WTC11 (cell line): Measurements from ENCODE around the gene MFSD11. TPM values are rescaled to one million over a fixed set of nuclear protein-coding genes. Genes with fewer than 3 reads are reported as not detected.
"Not testable (repeated sequence)": the region's sequence is repeated elsewhere in the genome, so short reads cannot be mapped to it uniquely, and the experiment has no call there.

Experiments
- ATAC-seq: fragments of 200-7000 bp; cut with Tn5 transposase; 2 replicates; pipeline ENCODE4 v1.10.0; 2021; ENCODE audit warnings: mild to moderate bottlenecking, moderate library complexity
- CTCF ChIA-PET: fragments of 300-600 bp; sonication (Branson Sonifier 250); formaldehyde crosslinking; loops from one replicate; lab custom pipeline; 2021; ENCODE audit warnings: antibody characterized with exemption; lab: Charles Lee
- POLR2A ChIA-PET: fragments of 350-600 bp; sonication (Branson Sonifier 250); formaldehyde crosslinking; loops from one replicate; lab custom pipeline; 2021; ENCODE audit warnings: antibody characterized with exemption; lab: Charles Lee
- DNase-seq: peaks from one replicate; pipeline ENCODE4 v3.0.0; 2021; ENCODE audit warnings: low spot score
- H3K27ac Mint-ChIP-seq: 2 replicates; pipeline ENCODE4 v1.8.0; 2021; ENCODE audit warnings: mixed read lengths
- H3K27me3 Mint-ChIP-seq: 2 replicates; pipeline ENCODE4 v1.8.0; 2021; ENCODE audit warnings: low read depth, mild to moderate bottlenecking, moderate library complexity, mixed read lengths
- H3K36me3 Mint-ChIP-seq: 2 replicates; pipeline ENCODE4 v1.8.0; 2021; ENCODE audit warnings: mixed read lengths
- H3K4me1 Mint-ChIP-seq: 2 replicates; pipeline ENCODE4 v1.8.0; 2022; ENCODE audit warnings: mixed read lengths
- H3K4me3 Mint-ChIP-seq: 2 replicates; pipeline ENCODE4 v1.8.0; 2021; ENCODE audit warnings: mild to moderate bottlenecking, moderate library complexity, mixed read lengths
- H3K9me3 Mint-ChIP-seq: 2 replicates; pipeline ENCODE4 v1.8.0; 2021; ENCODE audit warnings: mixed read lengths
- ATF1 ChIP-seq: sonication (generic); formaldehyde crosslinking; IDR thresholded peaks from 2 replicates; pipeline ENCODE4 v1.8.1; 2023; ENCODE audit warnings: mild to moderate bottlenecking, moderate library complexity, missing genetic modification reagents
- CBFB ChIP-seq: sonication (generic); formaldehyde crosslinking; IDR thresholded peaks from 2 replicates; pipeline ENCODE4 v1.8.1; 2022; ENCODE audit warnings: mild to moderate bottlenecking, low read depth, missing genetic modification reagents
- ELF4 ChIP-seq: sonication (generic); formaldehyde crosslinking; IDR thresholded peaks from 2 replicates; pipeline ENCODE4 v1.8.1; 2022; ENCODE audit warnings: low read depth, mild to moderate bottlenecking, moderate library complexity, missing genetic modification reagents
- FOXP4 ChIP-seq: sonication (generic); formaldehyde crosslinking; IDR thresholded peaks from 2 replicates; pipeline ENCODE4 v1.8.0; 2022; ENCODE audit warnings: mild to moderate bottlenecking, missing genetic modification reagents
- HMGA2 ChIP-seq: fragments of 250-450 bp; sonication (Bioruptor Pico); IDR thresholded peaks from 2 replicates; pipeline ENCODE4 v1.4.0; 2021; ENCODE audit warnings: mild to moderate bottlenecking, moderate library complexity
- JAZF1 ChIP-seq: fragments of 250-450 bp; sonication (Bioruptor Pico); IDR thresholded peaks from 2 replicates; pipeline ENCODE4 v1.9.0; 2021; ENCODE audit warnings: moderate library complexity, mild to moderate bottlenecking, inconsistent platforms
- NFATC4 ChIP-seq: fragments of 250-450 bp; sonication (Bioruptor Pico); IDR thresholded peaks from 2 replicates; pipeline ENCODE4 v1.9.0; 2021; ENCODE audit warnings: mild to moderate bottlenecking
- NFE2L1 ChIP-seq: sonication (generic); formaldehyde crosslinking; IDR thresholded peaks from 2 replicates; pipeline ENCODE4 v1.8.1; 2023; ENCODE audit warnings: missing genetic modification reagents
- NFYB ChIP-seq: sonication (generic); formaldehyde crosslinking; conservative IDR thresholded peaks from 2 replicates; pipeline ENCODE4 v1.8.0; 2022; ENCODE audit warnings: low read depth, missing genetic modification reagents
- total RNA-seq: library from RNA; stranded (reverse); gene quantifications from 3 replicates; pipeline ENCODE4 v1.2.3, GENCODE V29; 2021
- TF ChIP-seq, protein P1 (sequence below): sonication (generic); formaldehyde crosslinking; IDR thresholded peaks from 2 replicates; pipeline ENCODE4 v1.8.0; 2023; ENCODE audit warnings: missing genetic modification reagents, mild to moderate bottlenecking, borderline replicate concordance
- TF ChIP-seq, protein P2 (sequence below): fragments of 250-450 bp; sonication (Bioruptor Pico); IDR thresholded peaks from 2 replicates; pipeline ENCODE4 v1.9.0; 2021; ENCODE audit warnings: mild to moderate bottlenecking
- TF ChIP-seq, protein P3 (sequence below): sonication (generic); formaldehyde crosslinking; IDR thresholded peaks from 2 replicates; pipeline ENCODE4 v1.8.1; 2023; ENCODE audit warnings: mild to moderate bottlenecking, moderate library complexity, missing genetic modification reagents
- TF ChIP-seq, protein P4 (sequence below): sonication (generic); formaldehyde crosslinking; IDR thresholded peaks from 2 replicates; pipeline ENCODE4 v1.8.0; 2022; ENCODE audit warnings: mild to moderate bottlenecking, missing genetic modification reagents
- TF ChIP-seq, protein P5 (sequence below): fragments of 250-450 bp; sonication (Bioruptor Pico); IDR thresholded peaks from 2 replicates; pipeline ENCODE4 v2.1.2; 2022; ENCODE audit warnings: mild to moderate bottlenecking, moderate library complexity

Gene MFSD11
- total RNA-seq, 1 experiment from 2014 or later = 16.6 TPM

GRCh38 chr17:76805319-76805718 lies 67.4 kb downstream of the MFSD11 start (continued):
- TF ChIP-seq, protein P1, sequence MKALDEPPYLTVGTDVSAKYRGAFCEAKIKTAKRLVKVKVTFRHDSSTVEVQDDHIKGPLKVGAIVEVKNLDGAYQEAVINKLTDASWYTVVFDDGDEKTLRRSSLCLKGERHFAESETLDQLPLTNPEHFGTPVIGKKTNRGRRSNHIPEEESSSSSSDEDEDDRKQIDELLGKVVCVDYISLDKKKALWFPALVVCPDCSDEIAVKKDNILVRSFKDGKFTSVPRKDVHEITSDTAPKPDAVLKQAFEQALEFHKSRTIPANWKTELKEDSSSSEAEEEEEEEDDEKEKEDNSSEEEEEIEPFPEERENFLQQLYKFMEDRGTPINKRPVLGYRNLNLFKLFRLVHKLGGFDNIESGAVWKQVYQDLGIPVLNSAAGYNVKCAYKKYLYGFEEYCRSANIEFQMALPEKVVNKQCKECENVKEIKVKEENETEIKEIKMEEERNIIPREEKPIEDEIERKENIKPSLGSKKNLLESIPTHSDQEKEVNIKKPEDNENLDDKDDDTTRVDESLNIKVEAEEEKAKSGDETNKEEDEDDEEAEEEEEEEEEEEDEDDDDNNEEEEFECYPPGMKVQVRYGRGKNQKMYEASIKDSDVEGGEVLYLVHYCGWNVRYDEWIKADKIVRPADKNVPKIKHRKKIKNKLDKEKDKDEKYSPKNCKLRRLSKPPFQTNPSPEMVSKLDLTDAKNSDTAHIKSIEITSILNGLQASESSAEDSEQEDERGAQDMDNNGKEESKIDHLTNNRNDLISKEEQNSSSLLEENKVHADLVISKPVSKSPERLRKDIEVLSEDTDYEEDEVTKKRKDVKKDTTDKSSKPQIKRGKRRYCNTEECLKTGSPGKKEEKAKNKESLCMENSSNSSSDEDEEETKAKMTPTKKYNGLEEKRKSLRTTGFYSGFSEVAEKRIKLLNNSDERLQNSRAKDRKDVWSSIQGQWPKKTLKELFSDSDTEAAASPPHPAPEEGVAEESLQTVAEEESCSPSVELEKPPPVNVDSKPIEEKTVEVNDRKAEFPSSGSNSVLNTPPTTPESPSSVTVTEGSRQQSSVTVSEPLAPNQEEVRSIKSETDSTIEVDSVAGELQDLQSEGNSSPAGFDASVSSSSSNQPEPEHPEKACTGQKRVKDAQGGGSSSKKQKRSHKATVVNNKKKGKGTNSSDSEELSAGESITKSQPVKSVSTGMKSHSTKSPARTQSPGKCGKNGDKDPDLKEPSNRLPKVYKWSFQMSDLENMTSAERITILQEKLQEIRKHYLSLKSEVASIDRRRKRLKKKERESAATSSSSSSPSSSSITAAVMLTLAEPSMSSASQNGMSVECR (CRISPR knock-in tag) = no peak
- no peak for TF ChIP-seq CBFB
- no peak for TF ChIP-seq NFATC4 (CRISPR knock-in tag)
- TF ChIP-seq ATF1 (CRISPR knock-in tag) = no peak

DNA sequence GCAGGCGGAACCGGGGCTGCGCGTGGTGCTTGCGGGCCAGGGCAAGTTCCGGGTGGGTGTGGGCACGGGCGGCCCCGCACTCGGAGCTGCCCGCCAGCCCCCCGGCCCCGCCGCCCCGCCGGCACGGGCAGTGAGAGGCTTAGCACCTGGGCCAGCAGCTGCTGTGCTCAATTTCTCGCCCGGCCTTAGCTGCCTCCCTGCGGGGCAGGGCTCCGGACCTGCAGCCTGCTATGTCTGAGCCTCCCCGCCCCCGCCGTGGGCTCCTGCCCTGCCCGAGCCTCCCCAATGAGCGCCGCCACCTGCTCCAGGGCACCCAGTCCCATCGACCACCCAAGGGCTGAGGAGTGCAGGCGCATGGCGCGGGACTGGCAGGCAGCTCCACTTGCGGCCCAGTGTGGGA lies 68.2 kb downstream of the MFSD11 start:
- H3K36me3 Mint-ChIP-seq, H3K27ac Mint-ChIP-seq, H3K4me3 Mint-ChIP-seq, DNase-seq, H3K4me1 Mint-ChIP-seq, ATAC-seq, POLR2A ChIA-PET, H3K27me3 Mint-ChIP-seq: not testable (repeated sequence)
- peaks cover 11% of the 10 kb centered on the region for H3K9me3 Mint-ChIP-seq
- CTCF ChIA-PET = interaction anchor here (0.6 to 1.2 kb wide), 3 partner anchors 13 to 251 kb away, joined by 3 to 4 read pairs (median 3); no protein-coding TSS in a partner anchor

GRCh38 chr17:76806767-76807166 lies 68.8 kb downstream of the MFSD11 start:
- not testable (repeated sequence) for H3K4me1 Mint-ChIP-seq, H3K36me3 Mint-ChIP-seq, H3K27me3 Mint-ChIP-seq, H3K27ac Mint-ChIP-seq
- 0 out of 2 replicates have a peak, but pooled peaks have one; percentile 41 for TF ChIP-seq NFYB (CRISPR knock-in tag)
- TF ChIP-seq, all 79 proteins: peak for 1; not testable (repeated sequence) for 78
- ATAC-seq, DNase-seq, H3K4me3 Mint-ChIP-seq: not testable (repeated sequence)
- peaks cover 11% of the 10 kb centered on the region for H3K9me3 Mint-ChIP-seq
- CTCF ChIA-PET = interaction anchor here (1.2 kb wide), 1 partner anchor 250 kb away, joined by 3 read pairs; no protein-coding TSS in a partner anchor
- POLR2A ChIA-PET = interaction anchor here (0.6 kb wide), 1 partner anchor 21 kb away, joined by 3 read pairs; no protein-coding TSS in a partner anchor

- TF ChIP-seq NFE2L1 (CRISPR knock-in tag) (no peak), ELF4 (CRISPR knock-in tag) (no peak), JAZF1 (CRISPR knock-in tag) (no peak), ATF1 (CRISPR knock-in tag) (no peak)
- TF ChIP-seq, protein P2, sequence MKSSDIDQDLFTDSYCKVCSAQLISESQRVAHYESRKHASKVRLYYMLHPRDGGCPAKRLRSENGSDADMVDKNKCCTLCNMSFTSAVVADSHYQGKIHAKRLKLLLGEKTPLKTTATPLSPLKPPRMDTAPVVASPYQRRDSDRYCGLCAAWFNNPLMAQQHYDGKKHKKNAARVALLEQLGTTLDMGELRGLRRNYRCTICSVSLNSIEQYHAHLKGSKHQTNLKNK (CRISPR knock-in tag) = no peak
- TF ChIP-seq, all 79 proteins: peak for 0
- CTCF ChIA-PET = no interaction called here
- Mint-ChIP-seq H3K4me1 (peaks cover 5% of the 10 kb centered on the region), H3K27me3 (no peaks in the 10 kb centered on the region), H3K4me3 (no peak overlapping the region), H3K36me3 (peaks cover 6% of the 10 kb centered on the region; the same call in 1 of the 2 replicates), H3K27ac (no peak overlapping the region), H3K9me3 (peaks cover 11% of the 10 kb centered on the region)
- ATAC-seq = no peak
- DNase-seq = no peak
- POLR2A ChIA-PET = no interaction called here
Measured at GRCh38 chr17:76808326-76808725, 70.4 kb downstream of the MFSD11 start.

DNA sequence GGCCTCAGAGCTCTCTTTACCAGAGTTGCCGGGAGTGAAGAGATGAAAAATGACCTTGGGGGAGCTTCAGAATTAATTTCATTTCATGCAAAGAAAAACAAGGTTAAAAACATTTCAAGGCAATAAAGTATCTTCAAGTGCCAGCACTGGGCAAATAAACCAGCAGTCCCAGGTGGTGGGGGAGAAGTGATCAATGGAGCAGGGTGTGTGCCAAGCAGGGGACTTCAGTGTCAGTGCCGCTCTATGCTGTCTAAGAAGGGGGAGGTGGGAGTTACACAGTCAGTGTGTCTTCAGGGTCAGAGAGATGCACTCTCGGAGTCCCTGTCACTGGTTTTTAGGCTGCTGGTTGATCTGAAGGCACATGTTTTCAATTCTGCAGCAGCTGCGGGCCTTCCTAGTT lies 73.0 kb downstream of the MFSD11 start:
- no peak for ATAC-seq
- H3K4me3 Mint-ChIP-seq = no peak overlapping the region
- peaks cover 11% of the 10 kb centered on the region for H3K9me3 Mint-ChIP-seq
- no peak for DNase-seq
- POLR2A ChIA-PET = no interaction called here
- CTCF ChIA-PET = interaction anchor here (0.6 to 0.9 kb wide), 2 partner anchors 10 to 285 kb away, joined by 4 to 5 read pairs; no protein-coding TSS in a partner anchor
- H3K4me1 Mint-ChIP-seq = no peaks in the 10 kb centered on the region
- H3K27me3 Mint-ChIP-seq = no peaks in the 10 kb centered on the region
- H3K27ac Mint-ChIP-seq = no peak overlapping the region
- peaks cover 6% of the 10 kb centered on the region; the same call in 1 of the 2 replicates for H3K36me3 Mint-ChIP-seq
- TF ChIP-seq, protein P3, sequence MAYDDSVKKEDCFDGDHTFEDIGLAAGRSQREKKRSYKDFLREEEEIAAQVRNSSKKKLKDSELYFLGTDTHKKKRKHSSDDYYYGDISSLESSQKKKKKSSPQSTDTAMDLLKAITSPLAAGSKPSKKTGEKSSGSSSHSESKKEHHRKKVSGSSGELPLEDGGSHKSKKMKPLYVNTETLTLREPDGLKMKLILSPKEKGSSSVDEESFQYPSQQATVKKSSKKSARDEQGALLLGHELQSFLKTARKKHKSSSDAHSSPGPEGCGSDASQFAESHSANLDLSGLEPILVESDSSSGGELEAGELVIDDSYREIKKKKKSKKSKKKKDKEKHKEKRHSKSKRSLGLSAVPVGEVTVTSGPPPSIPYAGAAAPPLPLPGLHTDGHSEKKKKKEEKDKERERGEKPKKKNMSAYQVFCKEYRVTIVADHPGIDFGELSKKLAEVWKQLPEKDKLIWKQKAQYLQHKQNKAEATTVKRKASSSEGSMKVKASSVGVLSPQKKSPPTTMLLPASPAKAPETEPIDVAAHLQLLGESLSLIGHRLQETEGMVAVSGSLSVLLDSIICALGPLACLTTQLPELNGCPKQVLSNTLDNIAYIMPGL = no peak
- no peak for TF ChIP-seq FOXP4 (CRISPR knock-in tag)
- TF ChIP-seq, protein P2 (CRISPR knock-in tag) = no peak
- TF ChIP-seq, protein P4, sequence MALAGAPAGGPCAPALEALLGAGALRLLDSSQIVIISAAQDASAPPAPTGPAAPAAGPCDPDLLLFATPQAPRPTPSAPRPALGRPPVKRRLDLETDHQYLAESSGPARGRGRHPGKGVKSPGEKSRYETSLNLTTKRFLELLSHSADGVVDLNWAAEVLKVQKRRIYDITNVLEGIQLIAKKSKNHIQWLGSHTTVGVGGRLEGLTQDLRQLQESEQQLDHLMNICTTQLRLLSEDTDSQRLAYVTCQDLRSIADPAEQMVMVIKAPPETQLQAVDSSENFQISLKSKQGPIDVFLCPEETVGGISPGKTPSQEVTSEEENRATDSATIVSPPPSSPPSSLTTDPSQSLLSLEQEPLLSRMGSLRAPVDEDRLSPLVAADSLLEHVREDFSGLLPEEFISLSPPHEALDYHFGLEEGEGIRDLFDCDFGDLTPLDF = no peak
- TF ChIP-seq HMGA2 (CRISPR knock-in tag) = no peak
- TF ChIP-seq, protein P5, sequence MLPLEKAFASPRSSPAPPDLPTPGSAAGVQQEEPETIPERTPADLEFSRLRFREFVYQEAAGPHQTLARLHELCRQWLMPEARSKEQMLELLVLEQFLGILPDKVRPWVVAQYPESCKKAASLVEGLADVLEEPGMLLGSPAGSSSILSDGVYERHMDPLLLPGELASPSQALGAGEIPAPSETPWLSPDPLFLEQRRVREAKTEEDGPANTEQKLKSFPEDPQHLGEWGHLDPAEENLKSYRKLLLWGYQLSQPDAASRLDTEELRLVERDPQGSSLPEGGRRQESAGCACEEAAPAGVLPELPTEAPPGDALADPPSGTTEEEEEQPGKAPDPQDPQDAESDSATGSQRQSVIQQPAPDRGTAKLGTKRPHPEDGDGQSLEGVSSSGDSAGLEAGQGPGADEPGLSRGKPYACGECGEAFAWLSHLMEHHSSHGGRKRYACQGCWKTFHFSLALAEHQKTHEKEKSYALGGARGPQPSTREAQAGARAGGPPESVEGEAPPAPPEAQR = no peak
